Cardiac muscle cell (in vitro differentiated cells and primary cell): ENCODE measurements around the gene OR2J3. TPM values are rescaled to one million over a fixed set of nuclear protein-coding genes. Genes with fewer than 3 reads are reported as not detected.
"Not testable (repeated sequence)": the region's sequence is repeated elsewhere in the genome, so short reads cannot be mapped to it uniquely, and the experiment has no call there.

ENCODE experiments used
- DNase-seq, 2 donors: peaks; one replicate each; pipeline versions ENCODE4 v3.0.0 to v3.0.0-alpha.2; 2010 to 2017; ENCODE audit warnings: low read depth in 1 of 2, low spot score in 1 of 2
- H3K27ac ChIP-seq: fragments of 200-600 bp; sonication (generic); 2 replicates; pipeline ENCODE4 v1.5.1; 2016
- H3K27me3 ChIP-seq: fragments of 200-600 bp; sonication (generic); 2 replicates; pipeline ENCODE4 v1.6.0; 2016; ENCODE audit warnings: control low read depth
- H3K36me3 ChIP-seq: fragments of 200-600 bp; sonication (generic); 2 replicates; pipeline ENCODE4 v1.5.1; 2016; ENCODE audit warnings: control low read depth
- H3K4me1 ChIP-seq: fragments of 200-600 bp; sonication (generic); 2 replicates; pipeline ENCODE4 v1.8.1; 2017; ENCODE audit warnings: low read depth, mild to moderate bottlenecking, mixed run types
- H3K4me3 ChIP-seq: fragments of 200-600 bp; sonication (generic); 2 replicates; pipeline ENCODE4 v1.5.1; 2016; ENCODE audit warnings: mild to moderate bottlenecking
- H3K9me3 ChIP-seq: fragments of 200-600 bp; sonication (generic); 2 replicates; pipeline ENCODE4 v1.5.1; 2017; ENCODE audit warnings: low read depth, mild to moderate bottlenecking, control low read depth
- polyA plus RNA-seq: library from polyadenylated mRNA; unstranded; fragments of >200 nt; fragmentation: Nextera tagmentation; extraction: Ambion mirVana; gene quantifications from 2 replicates; pipeline ENCODE4 v1.2.1, GENCODE V29; 2016
- total RNA-seq: library from RNA; depleted of rRNA; stranded (reverse); fragments of >200 nt; gene quantifications from 2 replicates; pipeline ENCODE4 v1.2.3, GENCODE V29; 2016
- TF ChIP-seq, protein P1 (sequence below): IDR thresholded peaks from 2 replicates; pipeline ENCODE4 v1.5.1; 2012; ENCODE audit warnings: low read depth, mild to moderate bottlenecking, low read length

The OR2J3 gene
- total and polyA plus RNA-seq, 2 experiments from 2014 or later = not detected

DNA sequence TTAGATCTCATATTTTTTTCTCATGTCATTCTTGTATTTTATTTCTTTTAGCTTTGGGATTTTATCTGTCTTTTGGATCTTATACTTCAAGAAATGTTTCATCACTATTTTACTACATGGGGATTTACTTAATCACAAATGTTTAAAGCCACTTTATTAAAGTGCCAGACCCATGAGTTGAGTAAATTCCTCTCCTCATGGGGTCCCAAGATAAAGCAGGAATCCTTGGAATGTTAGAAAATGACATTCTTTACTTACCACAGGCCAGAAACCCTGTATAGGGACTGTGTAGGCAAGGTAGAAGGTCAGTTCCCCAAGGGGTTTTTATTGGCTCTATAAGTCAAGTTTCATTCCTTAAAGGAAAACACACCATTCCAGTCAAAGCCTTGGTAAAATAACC lies 34.5 kb downstream of the OR2J3 start:
- Histone ChIP-seq H3K27me3 (no peaks in the 10 kb centered on the region), H3K9me3 (no peaks in the 10 kb centered on the region), H3K4me3 (no peak overlapping the region), H3K4me1 (no peaks in the 10 kb centered on the region), H3K36me3 (no peaks in the 10 kb centered on the region), H3K27ac (no peak overlapping the region)
- TF ChIP-seq, protein P1, sequence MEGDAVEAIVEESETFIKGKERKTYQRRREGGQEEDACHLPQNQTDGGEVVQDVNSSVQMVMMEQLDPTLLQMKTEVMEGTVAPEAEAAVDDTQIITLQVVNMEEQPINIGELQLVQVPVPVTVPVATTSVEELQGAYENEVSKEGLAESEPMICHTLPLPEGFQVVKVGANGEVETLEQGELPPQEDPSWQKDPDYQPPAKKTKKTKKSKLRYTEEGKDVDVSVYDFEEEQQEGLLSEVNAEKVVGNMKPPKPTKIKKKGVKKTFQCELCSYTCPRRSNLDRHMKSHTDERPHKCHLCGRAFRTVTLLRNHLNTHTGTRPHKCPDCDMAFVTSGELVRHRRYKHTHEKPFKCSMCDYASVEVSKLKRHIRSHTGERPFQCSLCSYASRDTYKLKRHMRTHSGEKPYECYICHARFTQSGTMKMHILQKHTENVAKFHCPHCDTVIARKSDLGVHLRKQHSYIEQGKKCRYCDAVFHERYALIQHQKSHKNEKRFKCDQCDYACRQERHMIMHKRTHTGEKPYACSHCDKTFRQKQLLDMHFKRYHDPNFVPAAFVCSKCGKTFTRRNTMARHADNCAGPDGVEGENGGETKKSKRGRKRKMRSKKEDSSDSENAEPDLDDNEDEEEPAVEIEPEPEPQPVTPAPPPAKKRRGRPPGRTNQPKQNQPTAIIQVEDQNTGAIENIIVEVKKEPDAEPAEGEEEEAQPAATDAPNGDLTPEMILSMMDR = no peak
- DNase-seq = no peak

- H3K27me3 ChIP-seq = no peaks in the 10 kb centered on the region
- no peaks in the 10 kb centered on the region for H3K36me3 ChIP-seq
- H3K9me3 ChIP-seq = no peaks in the 10 kb centered on the region
- DNase-seq = no peak
- H3K4me1 ChIP-seq = no peaks in the 10 kb centered on the region
- no peak overlapping the region for H3K4me3 ChIP-seq
- H3K27ac ChIP-seq = no peak overlapping the region
- TF ChIP-seq, protein P1 = no peak
Observed at GRCh38 chr6:29146179-29146578, 38.3 kb downstream of the OR2J3 start.

DNA sequence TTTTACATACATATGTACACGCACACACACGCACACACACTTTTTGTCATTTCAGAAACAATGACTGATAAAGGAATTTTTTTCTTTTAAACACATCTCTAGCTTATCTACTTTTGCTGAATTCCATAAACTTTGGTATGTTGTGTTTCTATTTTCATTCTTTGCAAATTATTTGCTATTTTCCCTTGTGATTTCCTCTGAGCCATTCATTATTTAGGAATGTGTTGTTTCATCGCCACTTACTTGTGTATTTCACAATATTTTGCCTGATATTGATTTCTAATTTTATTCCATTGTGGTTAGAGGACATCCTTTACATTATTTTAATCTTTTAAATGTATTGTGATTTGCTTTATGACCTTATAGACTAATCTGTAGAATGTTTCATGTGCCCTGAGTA lies 39.2 kb downstream of the OR2J3 start:
- H3K4me3 ChIP-seq = no peak overlapping the region
- no peaks in the 10 kb centered on the region for H3K27me3 ChIP-seq
- no peaks in the 10 kb centered on the region for H3K36me3 ChIP-seq
- H3K4me1 ChIP-seq = no peaks in the 10 kb centered on the region
- DNase-seq = no peak
- TF ChIP-seq, protein P1 = no peak
- H3K9me3 ChIP-seq = no peaks in the 10 kb centered on the region
- no peak overlapping the region for H3K27ac ChIP-seq

DNA sequence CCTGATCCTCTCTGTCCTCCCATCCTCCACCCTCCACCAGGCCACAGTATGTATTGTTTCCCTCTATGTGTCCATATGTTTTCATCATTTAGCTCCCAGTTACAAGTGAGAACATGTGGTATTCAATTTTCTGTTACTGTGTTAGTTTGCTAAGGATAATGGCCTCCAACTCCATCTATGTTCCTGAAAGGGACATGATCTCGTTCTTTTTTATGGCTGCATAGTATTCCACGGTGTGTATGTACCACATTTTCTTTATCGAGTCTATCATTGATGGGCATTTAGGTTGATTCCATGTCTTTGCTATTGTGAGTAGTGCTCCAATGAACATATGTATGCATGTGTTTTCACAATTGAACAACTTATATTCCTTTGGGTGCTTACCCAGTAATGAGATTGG lies 41.6 kb downstream of the OR2J3 start:
- H3K4me1 ChIP-seq, DNase-seq, H3K4me3 ChIP-seq, H3K36me3 ChIP-seq, H3K27ac ChIP-seq, H3K27me3 ChIP-seq, H3K9me3 ChIP-seq: not testable (repeated sequence)

- no peaks in the 10 kb centered on the region for H3K27me3 ChIP-seq
- DNase-seq = no peak
- H3K9me3 ChIP-seq = no peaks in the 10 kb centered on the region
- H3K4me1 ChIP-seq = no peaks in the 10 kb centered on the region
- H3K4me3 ChIP-seq = no peak overlapping the region
- TF ChIP-seq, protein P1 = no peak
- no peak overlapping the region for H3K27ac ChIP-seq
- no peaks in the 10 kb centered on the region for H3K36me3 ChIP-seq
Observed at GRCh38 chr6:29153083-29153482, 45.2 kb downstream of the OR2J3 start.

GRCh38 chr6:29155182-29155581 lies 47.3 kb downstream of the OR2J3 start:
- H3K27ac ChIP-seq, DNase-seq, H3K36me3 ChIP-seq, H3K4me3 ChIP-seq, H3K4me1 ChIP-seq, H3K9me3 ChIP-seq, H3K27me3 ChIP-seq: not testable (repeated sequence)

DNA sequence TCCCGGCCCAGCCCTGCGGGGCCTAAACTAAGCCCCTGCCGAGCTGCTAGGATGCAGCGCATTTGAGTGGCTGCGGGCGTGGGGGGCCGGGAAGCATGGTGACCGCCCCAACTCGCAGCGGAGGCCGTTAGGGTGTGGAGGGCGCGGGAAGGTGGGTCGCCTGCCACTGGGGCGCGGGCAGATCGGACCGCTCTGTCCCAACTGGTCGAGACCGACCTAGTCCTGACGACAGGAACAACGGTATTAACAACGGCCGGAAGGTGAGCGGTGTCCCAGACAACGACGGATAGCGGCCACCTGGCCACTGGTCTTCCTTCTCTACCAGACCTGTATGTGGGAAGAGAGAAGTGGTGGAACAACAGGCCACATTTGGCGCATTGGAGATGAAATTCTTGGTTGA lies 52.1 kb downstream of the OR2J3 start:
- H3K36me3 ChIP-seq, H3K4me3 ChIP-seq, H3K4me1 ChIP-seq, H3K27ac ChIP-seq, DNase-seq, H3K27me3 ChIP-seq, H3K9me3 ChIP-seq: not testable (repeated sequence)

Other genes with a start within 250 kb of the OR2J3 start
- 90.0 and 105 TPM in 2 replicates for gene TRIM27, start 184.1 kb upstream of the OR2J3 start, total RNA-seq
- gene TRIM27, start 184.1 kb upstream of the OR2J3 start, polyA plus RNA-seq = 79.2 and 86.5 TPM in 2 replicates
- 1.3 and 1.8 TPM in 2 replicates for gene ZNF311, start 102.7 kb upstream of the OR2J3 start, total RNA-seq
- 0.57 and 1.4 TPM in 2 replicates for gene ZNF311, start 102.7 kb upstream of the OR2J3 start, polyA plus RNA-seq
- gene OR2W1, start 62.9 kb upstream of the OR2J3 start, total RNA-seq = not detected in 2 replicates
- gene OR2W1, start 62.9 kb upstream of the OR2J3 start, polyA plus RNA-seq = not detected in 2 replicates
- not detected in 2 replicates for gene OR2B3, start 20.7 kb upstream of the OR2J3 start, total RNA-seq
- not detected in 2 replicates for gene OR2B3, start 20.7 kb upstream of the OR2J3 start, polyA plus RNA-seq
- not detected in 2 replicates for gene OR2J1, start 8.6 kb upstream of the OR2J3 start, total RNA-seq
- not detected in 2 replicates for gene OR2J1, start 8.6 kb upstream of the OR2J3 start, polyA plus RNA-seq
- gene OR2J2, start 62.8 kb downstream of the OR2J3 start, total RNA-seq = not detected in 2 replicates
- gene OR2J2, start 62.8 kb downstream of the OR2J3 start, polyA plus RNA-seq = not detected in 2 replicates
- gene OR14J1, start 193.6 kb downstream of the OR2J3 start, total RNA-seq = not detected in 2 replicates
- not detected in 2 replicates for gene OR14J1, start 193.6 kb downstream of the OR2J3 start, polyA plus RNA-seq